ENCODE data around the gene MIB1.

MIB1 gene

GRCh38 chr18:21820811-21821143, 80.2 kb downstream of the MIB1 start:
- no peak for DNase-seq

- no peak for DNase-seq
Observed at GRCh38 chr18:21823848-21824247, 83.3 kb downstream of the MIB1 start.

GRCh38 chr18:21826196-21826595, 85.6 kb downstream of the MIB1 start:
- DNase-seq: no peak

- no peak for DNase-seq
Observed at GRCh38 chr18:21826641-21827302, 86.2 kb downstream of the MIB1 start.

- no peak for DNase-seq
Observed at GRCh38 chr18:21830532-21830931, 89.9 kb downstream of the MIB1 start.

GRCh38 chr18:21831413-21831831, 90.8 kb downstream of the MIB1 start:
- no peak for DNase-seq

- DNase-seq: no peak
Observed at GRCh38 chr18:21833604-21834298, 93.2 kb downstream of the MIB1 start.

GRCh38 chr18:21834299-21834660, 93.7 kb downstream of the MIB1 start:
- no peak for DNase-seq

- DNase-seq: no peak
Observed at GRCh38 chr18:21841570-21841969, 101.0 kb downstream of the MIB1 start.

GRCh38 chr18:21843341-21843740, 102.7 kb downstream of the MIB1 start:
- DNase-seq: no peak

- no peak for DNase-seq
Observed at GRCh38 chr18:21851327-21851961, 110.9 kb downstream of the MIB1 start.

- no peak for DNase-seq
Observed at GRCh38 chr18:21853016-21853415, 112.4 kb downstream of the MIB1 start.

- no peak for DNase-seq
Observed at GRCh38 chr18:21853775-21854552, 113.4 kb downstream of the MIB1 start.

- no peak for DNase-seq
Observed at GRCh38 chr18:21855432-21855831, 114.8 kb downstream of the MIB1 start.

GRCh38 chr18:21857871-21858270, 117.3 kb downstream of the MIB1 start:
- no peak for DNase-seq

- DNase-seq: no peak
Observed at GRCh38 chr18:21858544-21858943, 118.0 kb downstream of the MIB1 start.

- DNase-seq: no peak
Observed at GRCh38 chr18:21864386-21864785, 123.8 kb downstream of the MIB1 start.

GRCh38 chr18:21865043-21865442, 124.5 kb downstream of the MIB1 start:
- DNase-seq: no peak

GRCh38 chr18:21868770-21869169, 128.2 kb downstream of the MIB1 start:
- no peak for DNase-seq

- no peak for DNase-seq
Observed at GRCh38 chr18:21889570-21889969, 149.0 kb downstream of the MIB1 start.

GRCh38 chr18:21894619-21895367, 154.2 kb downstream of the MIB1 start:
- DNase-seq: no peak

GRCh38 chr18:21896732-21897336, 156.2 kb downstream of the MIB1 start:
- no peak for DNase-seq

Measured in stimulated activated CD4-positive, alpha-beta T cell treated with anti-CD3 and anti-CD28 coated beads, Interleukin-15, amount 100 ng/mL, for 24 hours (primary cell).